GM19395 (cell line): Measurements from ENCODE around the gene ZDHHC24.

ENCODE experiments used
- ATAC-seq: cut with Tn5 transposase; IDR thresholded peaks from one replicate; pipeline ENCODE4 v1.9.1; 2021; ENCODE audit warnings: mild to moderate bottlenecking, moderate library complexity; ENCODE audit not compliant: unreplicated experiment

ZDHHC24 gene

GRCh38 chr11:66473608-66474515, 72.0 kb downstream of the ZDHHC24 start:
- no peak for ATAC-seq

- no peak for ATAC-seq
Observed at GRCh38 chr11:66473167-66473566, 72.7 kb downstream of the ZDHHC24 start.

GRCh38 chr11:66472054-66472453, 73.8 kb downstream of the ZDHHC24 start:
- no peak for ATAC-seq

- no peak for ATAC-seq
Observed at GRCh38 chr11:66471142-66471541, 74.7 kb downstream of the ZDHHC24 start.
